Activated CD4-positive, alpha-beta T cell treated with anti-CD3 and anti-CD28 coated beads, Interleukin-2, amount 50 U/mL, for 1 hour (primary cell): ENCODE results near the gene LRRC34.

ENCODE experiments used
- DNase-seq: peaks from one replicate; pipeline ENCODE4 v3.0.0-alpha.2; 2020

The LRRC34 gene

DNA sequence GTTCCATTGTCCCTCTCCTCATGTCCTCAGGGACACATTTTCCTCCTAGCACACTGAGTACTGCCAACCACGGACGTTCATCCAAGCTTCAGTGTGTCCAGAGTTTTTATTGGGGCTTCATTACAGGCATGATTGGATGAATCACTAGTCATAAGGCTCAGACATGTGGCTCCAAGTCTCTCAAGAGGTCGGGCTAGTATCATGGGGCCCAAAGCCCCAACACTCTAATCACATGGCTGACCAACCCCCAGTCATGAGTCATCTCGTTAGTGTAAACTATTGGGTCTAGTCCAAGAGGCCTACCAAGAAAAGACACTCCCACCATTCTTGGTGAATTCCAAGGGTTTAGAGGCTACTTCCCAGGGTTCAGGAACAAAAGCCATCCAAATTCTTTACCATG, 52.2 kb downstream of the LRRC34 start:
- DNase-seq, result no peak

DNA sequence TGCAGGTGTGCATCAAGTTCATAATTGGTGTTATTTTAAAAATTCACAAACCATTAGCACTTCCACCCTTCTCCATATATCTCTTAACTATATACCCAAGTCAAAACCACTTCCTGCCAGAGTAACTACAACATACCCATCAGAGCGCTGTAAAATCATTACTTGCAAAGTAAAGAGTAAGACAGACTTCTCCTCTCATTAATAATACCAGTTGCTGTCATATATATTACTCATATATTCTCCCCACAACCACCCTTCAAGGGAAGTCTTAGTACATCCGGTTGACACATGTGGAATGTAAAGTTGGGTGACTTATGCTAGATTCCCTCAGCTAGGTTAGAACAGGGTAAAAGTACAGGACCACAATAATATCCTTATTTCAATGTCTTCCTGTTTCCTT, 53.4 kb downstream of the LRRC34 start:
- DNase-seq, result no peak

DNA sequence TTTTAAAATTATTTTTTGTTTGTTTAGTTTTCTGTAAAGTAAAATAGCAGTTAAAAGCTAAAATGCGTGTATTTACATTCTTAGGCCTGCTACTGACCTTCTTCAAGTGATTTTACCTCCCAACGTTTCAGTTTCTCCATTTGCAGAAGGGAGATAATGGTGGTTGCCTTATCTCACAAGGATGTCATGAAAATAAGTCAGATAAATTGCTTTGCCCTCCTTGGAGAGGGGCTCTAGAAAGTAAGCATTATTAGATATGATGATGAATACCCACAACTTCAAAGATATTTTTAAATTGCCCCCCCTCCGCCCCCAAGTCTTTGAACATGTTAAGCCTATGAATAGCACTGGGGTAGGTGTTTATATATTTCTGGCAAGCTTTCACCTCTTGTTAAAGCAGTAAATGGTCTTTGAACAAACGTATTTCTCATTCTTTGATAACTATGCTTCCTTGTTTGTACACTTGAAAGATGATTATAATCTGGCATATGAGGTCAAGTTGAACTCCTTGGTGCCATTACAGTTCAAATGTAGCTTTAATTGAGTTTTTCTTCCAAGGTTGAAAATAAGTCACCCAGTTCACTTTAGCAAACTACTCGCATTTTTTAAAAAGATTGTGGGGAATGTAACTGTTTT, 54.2 kb downstream of the LRRC34 start:
- DNase-seq, result no peak

DNA sequence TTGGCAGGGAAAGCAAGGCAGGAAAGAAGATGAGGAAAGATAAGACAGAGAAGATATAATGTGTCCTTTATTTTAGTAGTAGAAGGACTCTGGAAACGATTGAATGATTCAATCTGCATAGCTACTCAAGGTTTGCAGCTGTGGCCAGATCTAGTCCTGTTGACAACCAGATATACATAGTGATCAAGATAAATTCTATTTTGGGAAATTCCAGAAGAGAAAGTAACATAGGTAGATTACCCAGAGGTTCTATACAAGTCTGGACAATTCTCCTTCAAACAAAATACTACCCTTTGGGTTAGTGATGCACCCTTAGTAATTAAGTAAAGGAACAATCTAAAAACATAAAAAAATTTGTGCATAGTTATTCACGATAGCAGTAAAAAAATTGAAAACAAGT, 57.2 kb downstream of the LRRC34 start:
- DNase-seq, result no peak

DNA sequence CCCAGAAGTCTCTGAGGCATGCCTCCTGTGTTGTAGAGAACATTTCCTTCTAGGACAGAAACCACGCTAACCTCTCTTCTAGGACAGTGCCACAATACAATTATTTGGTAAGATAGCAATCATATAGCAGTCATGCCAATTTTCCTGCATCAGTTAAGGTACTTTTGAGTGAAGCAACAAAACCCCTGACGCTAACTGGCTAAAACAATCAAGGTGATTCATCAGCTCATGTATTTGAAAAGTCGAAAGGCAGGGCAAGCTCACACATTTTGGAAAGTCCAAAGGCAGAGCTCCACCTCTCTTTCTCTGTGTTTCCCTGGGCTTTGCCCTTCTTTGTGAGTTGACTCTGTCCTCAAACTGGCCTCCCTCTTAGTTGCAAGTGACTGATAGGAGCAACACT, 58.0 kb downstream of the LRRC34 start:
- no peak for DNase-seq

DNA sequence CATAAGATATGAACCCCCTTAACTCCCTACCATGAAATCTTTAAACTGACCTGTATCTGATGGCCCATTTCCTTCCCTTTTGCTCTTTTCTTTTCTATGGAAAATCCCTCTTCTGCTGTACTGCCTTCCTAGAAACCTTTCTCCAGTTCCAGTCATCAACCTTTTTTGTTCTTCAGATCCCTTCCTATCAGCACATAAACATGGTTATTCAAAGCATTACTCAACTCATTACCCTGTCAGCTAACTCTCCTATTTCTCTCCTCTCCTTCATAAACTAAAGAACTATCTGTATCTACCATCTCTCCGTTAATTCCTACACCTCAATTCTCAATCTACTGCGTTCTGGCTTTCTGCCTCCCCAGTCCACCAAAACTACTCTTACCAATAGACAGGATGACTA, 60.8 kb downstream of the LRRC34 start:
- no peak for DNase-seq

DNA sequence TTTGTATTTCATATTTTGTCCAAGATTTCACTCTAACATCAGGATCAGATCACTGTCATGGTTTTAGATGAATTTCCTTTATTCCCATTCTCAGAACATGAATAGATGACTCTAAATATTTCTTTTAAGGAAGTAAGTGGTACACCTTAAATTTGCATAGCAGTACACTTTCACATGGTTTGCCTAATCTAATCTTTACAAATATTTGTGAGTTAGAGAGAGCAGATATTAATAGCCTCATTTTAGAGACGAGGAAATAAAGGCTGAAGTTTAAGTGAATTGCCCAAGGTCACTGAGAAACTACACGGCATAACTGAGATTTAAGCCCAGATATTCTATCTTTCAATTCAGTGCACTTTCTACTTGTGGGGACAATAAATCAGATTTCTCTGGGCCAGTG, 62.0 kb downstream of the LRRC34 start:
- no peak for DNase-seq

DNA sequence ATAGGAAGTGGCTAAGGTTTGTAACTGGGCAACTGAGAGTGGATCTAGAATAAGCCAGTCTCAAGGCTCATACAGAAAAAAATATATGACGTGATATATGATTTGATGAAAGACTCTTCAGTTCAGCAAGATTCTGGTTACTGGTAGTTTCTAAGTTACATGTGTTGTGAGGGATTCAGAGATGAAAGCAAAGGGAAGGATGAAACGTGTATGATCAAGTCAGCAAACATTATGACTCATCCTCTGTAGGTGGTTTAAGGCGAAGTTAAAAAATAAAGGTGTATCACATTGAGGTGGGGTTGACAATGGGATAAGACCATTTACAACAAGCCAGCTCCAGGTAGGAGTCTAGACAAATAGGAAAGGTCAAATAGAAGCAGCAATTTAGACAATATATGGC, 64.0 kb downstream of the LRRC34 start:
- no peak for DNase-seq

DNA sequence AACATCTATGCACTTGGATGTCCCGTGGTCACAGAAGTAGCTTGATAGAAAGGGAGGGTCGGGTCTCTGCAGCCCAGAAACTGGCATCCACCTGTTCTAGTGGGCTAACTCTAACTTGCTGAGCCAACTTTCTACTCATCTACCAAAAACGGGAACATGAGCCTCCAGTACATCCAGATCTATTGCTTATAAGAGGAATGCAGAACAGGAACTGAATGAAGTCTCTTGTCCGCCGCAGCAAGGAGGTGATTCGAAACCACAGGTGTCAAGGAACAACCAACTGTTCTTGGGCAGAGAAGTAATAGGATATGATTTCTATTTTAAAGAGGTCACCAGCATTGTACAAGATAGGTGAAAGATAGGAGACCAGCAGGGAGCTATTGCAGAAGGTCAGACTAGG, 65.8 kb downstream of the LRRC34 start:
- no peak for DNase-seq

DNA sequence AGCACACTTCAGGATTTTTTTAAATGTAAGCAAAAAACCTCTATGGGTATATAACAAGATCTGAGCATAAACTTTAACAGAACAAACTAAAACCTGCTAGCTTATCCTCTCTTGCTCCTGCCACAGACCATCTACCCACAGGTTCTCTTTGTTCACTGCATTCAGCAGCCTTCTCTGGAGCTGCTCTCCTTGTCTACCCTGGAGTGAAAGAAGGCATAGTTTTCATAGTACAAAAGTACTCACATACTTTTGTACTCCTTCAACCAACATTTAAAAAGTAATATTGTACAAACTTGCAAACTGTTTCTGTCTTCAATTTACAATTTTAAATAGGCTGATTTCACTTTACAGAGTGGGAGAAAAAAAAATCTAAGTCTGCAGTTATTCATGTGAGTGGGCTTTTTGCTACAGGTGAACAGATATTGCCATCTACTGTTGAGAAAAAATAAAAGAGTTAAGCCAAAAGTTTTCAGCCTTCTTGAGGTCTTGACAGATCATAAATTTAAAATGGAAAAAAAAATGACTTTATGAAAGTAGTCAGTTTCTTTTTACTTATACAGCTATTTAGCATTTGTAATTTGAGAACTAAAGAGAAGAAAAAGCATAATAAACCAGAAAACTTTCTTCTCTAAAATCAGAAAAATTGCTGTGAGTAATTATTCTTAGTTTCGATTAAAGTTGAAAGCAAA, 68.2 kb downstream of the LRRC34 start:
- no peak for DNase-seq
